Natural killer cell (primary cell): ENCODE results near the gene STARD13. TPM values are rescaled to one million over a fixed set of nuclear protein-coding genes. Genes with fewer than 3 reads are reported as not detected.

Experiments used
- ATAC-seq, 3 donors: fragments of 150-1000 bp in 2 of 3; fragments of 200-7000 bp in 1 of 3; cut with Tn5 transposase; 1 replicate in 1 of 3; 2 replicates in 2 of 3; pipeline ENCODE4 v1.10.0; 2021; ENCODE audit warnings: mild to moderate bottlenecking in 2 of 3, moderate library complexity in 2 of 3
- DNase-seq, 2 donors: peaks; one replicate each; pipeline versions ENCODE4 v3.0.0 to v3.0.0-alpha.2; 2013 to 2021; ENCODE audit warnings: mixed read lengths in 1 of 2
- H3K27ac ChIP-seq: one replicate; pipeline ENCODE4 v1.5.1; 2013; ENCODE audit warnings: mild to moderate bottlenecking, low read length
- H3K27me3 ChIP-seq: one replicate; pipeline ENCODE4 v1.6.1; 2013; ENCODE audit warnings: low read length; ENCODE audit not compliant: control insufficient read depth, insufficient read depth
- H3K36me3 ChIP-seq: one replicate; pipeline ENCODE4 v1.6.1; 2013; ENCODE audit warnings: low read length; ENCODE audit not compliant: control insufficient read depth, insufficient read depth
- H3K4me1 ChIP-seq: one replicate; pipeline ENCODE4 v1.6.1; 2013; ENCODE audit warnings: low read length; ENCODE audit not compliant: control insufficient read depth, insufficient read depth
- H3K4me3 ChIP-seq: one replicate; pipeline ENCODE4 v1.5.1; 2013; ENCODE audit warnings: low read length
- H3K9me3 ChIP-seq: one replicate; pipeline ENCODE4 v1.6.1; 2013; ENCODE audit warnings: low read length; ENCODE audit not compliant: control insufficient read depth, insufficient read depth
- H3K27ac Mint-ChIP-seq, 2 donors: one replicate each; pipeline ENCODE4 v1.8.0; 2022; ENCODE audit warnings: mild to moderate bottlenecking in 2 of 2, mixed read lengths in 2 of 2, moderate library complexity in 1 of 2
- H3K27me3 Mint-ChIP-seq, 2 donors: one replicate each; pipeline ENCODE4 v1.8.0; 2022; ENCODE audit warnings: low read depth in 2 of 2, mixed read lengths in 2 of 2
- H3K36me3 Mint-ChIP-seq: one replicate; pipeline ENCODE4 v1.8.0; 2022; ENCODE audit warnings: mixed read lengths
- H3K4me1 Mint-ChIP-seq, 2 donors: one replicate each; pipeline ENCODE4 v1.8.0; 2022; ENCODE audit warnings: mixed read lengths in 2 of 2
- H3K4me3 Mint-ChIP-seq: one replicate; pipeline ENCODE4 v1.8.0; 2022; ENCODE audit warnings: mild to moderate bottlenecking, moderate library complexity, mixed read lengths
- H3K9me3 Mint-ChIP-seq, 2 donors: one replicate each; pipeline ENCODE4 v1.8.0; 2022; ENCODE audit warnings: mixed read lengths in 2 of 2
- WGBS: methylation state at CpG from one replicate; pipeline ENCODE4 v1.1.7; 2013; ENCODE audit warnings: missing lambda C conversion rate; ENCODE audit not compliant: insufficient coverage; 5-methylcytosine and 5-hydroxymethylcytosine counted together
- intact Hi-C: fragments of 100-400 bp; cut with micrococcal nuclease; formaldehyde crosslinking; loops from one replicate; pipeline ENCODE4 v1.14.2; 2022
- total RNA-seq, 4 donors: library from RNA; stranded (reverse); fragments of 120-200 nt in 1 of 4; gene quantifications; one replicate each; pipeline versions ENCODE4 v1.2.3 to v1.2.4, GENCODE V29; 2013 to 2022
- TF ChIP-seq, protein P1 (sequence below): fragments of 200-600 bp; IDR thresholded peaks from one replicate; pipeline ENCODE4 v1.8.0; 2022; ENCODE audit warnings: antibody characterized with exemption

The STARD13 gene
- total RNA-seq, 3 donors from 2014 or later (not counting 1 experiment from before 2014, with no cell fraction given), result not detected

DNA sequence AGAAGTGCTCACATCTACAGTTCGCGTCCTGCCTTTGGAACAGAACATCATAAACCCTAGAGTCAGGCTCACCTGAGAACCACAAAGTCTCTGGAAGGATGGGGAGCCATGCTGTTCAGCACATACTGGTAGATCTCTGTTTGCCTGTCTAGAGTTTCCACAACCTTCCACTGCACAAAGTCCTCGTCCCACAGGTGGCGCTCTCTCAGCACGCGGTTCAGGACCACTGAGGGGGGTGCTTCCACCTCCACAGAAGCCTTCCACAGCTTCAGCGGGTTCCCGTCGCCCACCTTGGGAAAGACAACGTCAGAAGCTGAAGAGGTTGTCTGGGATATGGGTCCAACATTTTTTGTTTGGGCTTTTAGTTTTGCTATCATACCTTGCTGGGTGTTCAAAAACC lies 175.8 kb downstream of the STARD13 start:
- Mint-ChIP-seq H3K4me1 (no peaks in the 10 kb centered on the region), H3K36me3 (no peaks in the 10 kb centered on the region), H3K9me3 (peaks cover 0 to 2% of the 10 kb centered on the region in 2 donors), H3K4me3 (no peak overlapping the region), H3K27me3 (peaks cover 0 to 3% of the 10 kb centered on the region in 2 donors), H3K27ac (no peak overlapping the region)
- H3K27me3 ChIP-seq, result no peaks in the 10 kb centered on the region
- H3K27ac ChIP-seq, result no peak overlapping the region
- H3K4me1 ChIP-seq, result peaks cover 8% of the 10 kb centered on the region
- TF ChIP-seq, protein P1, sequence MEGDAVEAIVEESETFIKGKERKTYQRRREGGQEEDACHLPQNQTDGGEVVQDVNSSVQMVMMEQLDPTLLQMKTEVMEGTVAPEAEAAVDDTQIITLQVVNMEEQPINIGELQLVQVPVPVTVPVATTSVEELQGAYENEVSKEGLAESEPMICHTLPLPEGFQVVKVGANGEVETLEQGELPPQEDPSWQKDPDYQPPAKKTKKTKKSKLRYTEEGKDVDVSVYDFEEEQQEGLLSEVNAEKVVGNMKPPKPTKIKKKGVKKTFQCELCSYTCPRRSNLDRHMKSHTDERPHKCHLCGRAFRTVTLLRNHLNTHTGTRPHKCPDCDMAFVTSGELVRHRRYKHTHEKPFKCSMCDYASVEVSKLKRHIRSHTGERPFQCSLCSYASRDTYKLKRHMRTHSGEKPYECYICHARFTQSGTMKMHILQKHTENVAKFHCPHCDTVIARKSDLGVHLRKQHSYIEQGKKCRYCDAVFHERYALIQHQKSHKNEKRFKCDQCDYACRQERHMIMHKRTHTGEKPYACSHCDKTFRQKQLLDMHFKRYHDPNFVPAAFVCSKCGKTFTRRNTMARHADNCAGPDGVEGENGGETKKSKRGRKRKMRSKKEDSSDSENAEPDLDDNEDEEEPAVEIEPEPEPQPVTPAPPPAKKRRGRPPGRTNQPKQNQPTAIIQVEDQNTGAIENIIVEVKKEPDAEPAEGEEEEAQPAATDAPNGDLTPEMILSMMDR, result no peak
- no peak overlapping the region for H3K4me3 ChIP-seq
- intact Hi-C loops, result no loop called here
- no peak for DNase-seq
- WGBS, result 85% methylated on average over 10 of the region's 10 CpGs
- no peak for ATAC-seq
- H3K36me3 ChIP-seq, result no peaks in the 10 kb centered on the region
- no peaks in the 10 kb centered on the region for H3K9me3 ChIP-seq

DNA sequence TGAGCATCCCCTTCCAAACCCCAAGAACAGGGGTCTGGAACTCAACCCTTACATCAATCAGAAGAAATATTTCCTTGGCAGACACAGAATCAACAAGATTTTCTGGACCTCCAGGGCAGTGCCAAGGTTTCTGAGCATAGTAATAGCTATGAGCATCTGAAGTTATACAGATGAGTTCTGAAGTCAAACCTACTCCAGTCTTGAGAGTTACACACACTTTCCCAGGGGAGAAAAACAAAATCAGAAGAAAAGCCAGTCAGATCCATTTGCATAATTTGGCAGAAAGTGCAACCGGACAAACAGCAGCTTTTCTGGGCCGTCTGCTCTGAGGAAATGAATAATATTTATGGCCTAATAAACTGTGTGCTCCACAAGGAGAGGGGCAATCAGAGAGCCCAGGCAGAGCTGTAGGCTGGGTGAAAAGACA lies 176.3 kb downstream of the STARD13 start:
- Histone ChIP-seq H3K4me3 (no peak overlapping the region), H3K36me3 (no peaks in the 10 kb centered on the region), H3K27ac (no peak overlapping the region), H3K9me3 (no peaks in the 10 kb centered on the region), H3K27me3 (no peaks in the 10 kb centered on the region), H3K4me1 (peaks cover 8% of the 10 kb centered on the region)
- peaks cover 0 to 2% of the 10 kb centered on the region in 2 donors for H3K9me3 Mint-ChIP-seq
- 83% methylated on average over 2 of the region's 2 CpGs for WGBS
- no peak overlapping the region for H3K4me3 Mint-ChIP-seq
- intact Hi-C loops, result no loop called here
- no peak for DNase-seq
- ATAC-seq, result no peak
- H3K27me3 Mint-ChIP-seq, result peaks cover 0 to 3% of the 10 kb centered on the region in 2 donors
- TF ChIP-seq, protein P1, result no peak
- no peaks in the 10 kb centered on the region for H3K4me1 Mint-ChIP-seq
- H3K36me3 Mint-ChIP-seq, result no peaks in the 10 kb centered on the region
- no peak overlapping the region for H3K27ac Mint-ChIP-seq

GRCh38 chr13:33108620-33109019 lies 176.9 kb downstream of the STARD13 start:
- Mint-ChIP-seq H3K4me3 (no peak overlapping the region), H3K36me3 (no peaks in the 10 kb centered on the region), H3K27ac (no peak overlapping the region), H3K4me1 (no peaks in the 10 kb centered on the region), H3K9me3 (peaks cover 0 to 2% of the 10 kb centered on the region in 2 donors), H3K27me3 (peaks cover 0 to 3% of the 10 kb centered on the region in 2 donors)
- H3K9me3 ChIP-seq, result no peaks in the 10 kb centered on the region
- no peak for DNase-seq
- H3K27ac ChIP-seq, result no peak overlapping the region
- peaks cover 8% of the 10 kb centered on the region for H3K4me1 ChIP-seq
- intact Hi-C loops, result no loop called here
- no peak overlapping the region for H3K4me3 ChIP-seq
- ATAC-seq, result no peak
- no peaks in the 10 kb centered on the region for H3K27me3 ChIP-seq
- H3K36me3 ChIP-seq, result no peaks in the 10 kb centered on the region
- TF ChIP-seq, protein P1, result no peak
- 93% methylated on average over 4 of the region's 5 CpGs for WGBS

DNA sequence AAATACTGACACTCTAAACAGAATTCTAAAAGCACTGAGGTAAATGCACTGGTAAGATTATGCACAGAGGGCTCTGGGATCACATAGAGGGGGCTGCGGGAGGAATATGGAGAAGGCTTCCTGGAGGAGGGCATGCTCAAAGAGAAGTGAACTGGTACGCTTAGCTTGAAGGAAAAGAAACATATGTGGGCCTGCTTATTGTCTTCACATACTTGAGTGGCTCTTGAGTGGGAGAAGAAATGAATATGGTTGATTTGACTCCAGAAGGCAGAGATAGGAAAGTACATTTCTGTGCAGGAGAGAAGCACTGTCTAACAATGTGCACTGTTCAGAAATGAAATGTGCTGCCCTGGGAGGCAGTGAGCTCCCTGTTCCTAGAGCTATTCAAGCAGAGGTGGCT lies 178.2 kb downstream of the STARD13 start:
- Histone ChIP-seq H3K9me3 (no peaks in the 10 kb centered on the region), H3K27me3 (no peaks in the 10 kb centered on the region), H3K27ac (no peak overlapping the region), H3K36me3 (no peaks in the 10 kb centered on the region), H3K4me1 (peaks cover 8% of the 10 kb centered on the region), H3K4me3 (no peak overlapping the region)
- ATAC-seq (no peak), DNase-seq (no peak)
- no peaks in the 10 kb centered on the region for H3K9me3 Mint-ChIP-seq
- intact Hi-C loops, result no loop called here
- H3K27ac Mint-ChIP-seq, result no peak overlapping the region
- H3K27me3 Mint-ChIP-seq, result peaks cover 0 to 3% of the 10 kb centered on the region in 2 donors
- no peaks in the 10 kb centered on the region for H3K36me3 Mint-ChIP-seq
- WGBS, result 90% methylated on average over 2 of the region's 2 CpGs
- TF ChIP-seq, protein P1, result no peak
- H3K4me3 Mint-ChIP-seq, result no peak overlapping the region
- H3K4me1 Mint-ChIP-seq, result no peaks in the 10 kb centered on the region
